Fibroblast of the aortic adventitia (primary cell): ENCODE measurements around the gene SLC39A1. TPM values are rescaled to one million over a fixed set of nuclear protein-coding genes. Genes with fewer than 3 reads are reported as not detected.
"Not testable (repeated sequence)": the region's sequence is repeated elsewhere in the genome, so short reads cannot be mapped to it uniquely, and the experiment has no call there.

Source experiments
- DNase-seq: peaks from one replicate; pipeline ENCODE4 v3.0.0-alpha.2; 2010; ENCODE audit warnings: low read depth
- H3K4me3 ChIP-seq: 2 replicates; pipeline ENCODE4 v1.5.1; 2011; ENCODE audit warnings: low read depth, mild to moderate bottlenecking, control low read depth, low read length, moderate library complexity
- CTCF ChIP-seq: IDR thresholded peaks from 2 replicates; pipeline ENCODE4 v1.5.1; 2011; ENCODE audit warnings: mild to moderate bottlenecking, low read length, control low read depth, inconsistent platforms; ENCODE audit not compliant: insufficient read depth
- total RNA-seq: library from RNA; depleted of rRNA; stranded (reverse); fragments of >200 nt; gene quantifications from 2 replicates; pipeline ENCODE4 v1.2.3, GENCODE V29; 2012; ENCODE audit warnings: low replicate concordance

The SLC39A1 gene
- total RNA-seq, 1 donor, result 85.9 TPM

GRCh38 chr1:153922076-153922971, 41.0 kb downstream of the SLC39A1 start:
- TF ChIP-seq CTCF, result peak; percentile 10
- DNase-seq, result no peak
- peak overlapping the region; percentile 91 for H3K4me3 ChIP-seq

- peak overlapping the region; percentile 91 for H3K4me3 ChIP-seq
- DNase-seq, result no peak
- TF ChIP-seq CTCF, result no peak
Observed at GRCh38 chr1:153921803-153922075, 41.6 kb downstream of the SLC39A1 start.

- DNase-seq, result no peak
- no peak for TF ChIP-seq CTCF
- H3K4me3 ChIP-seq, result peak overlapping the region; percentile 91
Observed at GRCh38 chr1:153921080-153921802, 42.1 kb downstream of the SLC39A1 start.

- peak overlapping the region; percentile 91 for H3K4me3 ChIP-seq
- peak; percentile 51 for TF ChIP-seq CTCF
- peak; percentile 47 for DNase-seq
Observed at GRCh38 chr1:153919876-153920852, 43.2 kb downstream of the SLC39A1 start.

GRCh38 chr1:153916297-153916696, 47.0 kb downstream of the SLC39A1 start:
- no peak for TF ChIP-seq CTCF
- no peak overlapping the region for H3K4me3 ChIP-seq
- no peak for DNase-seq

- DNase-seq, result no peak
- no peak for TF ChIP-seq CTCF
- H3K4me3 ChIP-seq, result no peak overlapping the region
Observed at GRCh38 chr1:153912349-153912748, 51.0 kb downstream of the SLC39A1 start.

- H3K4me3 ChIP-seq, DNase-seq: not testable (repeated sequence)
Observed at GRCh38 chr1:153910560-153910959, 52.8 kb downstream of the SLC39A1 start.
